ENCODE data around the gene SIN3A. TPM values are rescaled to one million over a fixed set of nuclear protein-coding genes. Genes with fewer than 3 reads are reported as not detected.

Gene SIN3A
- total and polyA plus RNA-seq, 9 of the 15 experiments (the other 6 are each of a cell fraction or from before 2014, with no cell fraction given) = 11.1 to 70.3 (median 25.3) TPM

GRCh38 chr15:75451674-75452363, at the start of gene SIN3A (continued):
- TF ChIP-seq THAP12 (CRISPR knock-in tag; IDR thresholded peaks at IDR 0.05) = peak; percentile 69; the same call in 1 of the 2 replicates
- peak; percentile 54 for TF ChIP-seq KDM5B (IDR thresholded peaks at IDR 0.05; ENCODE audit: insufficient replicate concordance, low read depth, low read length)
- TF ChIP-seq MNT (conservative IDR thresholded peaks at IDR 0.05) = peak in 1 of 2 experiments; percentile 23; a peak in 1 of 4 replicates
- peak; percentile 19; the same call in 1 of the 2 replicates for TF ChIP-seq C11orf30 (IDR thresholded peaks at IDR 0.05; ENCODE audit: low read depth)
- TF ChIP-seq ATF7 (IDR thresholded peaks at IDR 0.05) = peak; percentile 71; the same call in 1 of the 2 replicates
- peak; percentile 41 for TF ChIP-seq WHSC1 (IDR thresholded peaks at IDR 0.05; ENCODE audit: low read length)
- TF ChIP-seq THRB (CRISPR knock-in tag; conservative IDR thresholded peaks at IDR 0.05) = 0 out of 2 replicates have a peak, but pooled peaks have one; percentile 47
- peak; percentile 92 for TF ChIP-seq NFYB (IDR thresholded peaks at IDR 0.05; ENCODE audit: extremely low read depth, insufficient read length)
- TF ChIP-seq CEBPZ (IDR thresholded peaks at IDR 0.05; ENCODE audit: borderline replicate concordance, low read depth, low read length) = peak; percentile 93
- TF ChIP-seq ASH1L (IDR thresholded peaks at IDR 0.05; ENCODE audit: borderline replicate concordance, low read depth, partially characterized antibody) = peak; percentile 97
- TF ChIP-seq EGR1 (conservative IDR thresholded peaks at IDR 0.05) = peak; percentile 80
- peak; percentile 0 for TF ChIP-seq PRDM10 (IDR thresholded peaks at IDR 0.05; ENCODE audit: partially characterized antibody)
- TF ChIP-seq MBD2 (IDR thresholded peaks at IDR 0.05; ENCODE audit: borderline replicate concordance, low read depth) = peak; percentile 97

Measured in K562 (cell line).